GM19099 (cell line): ENCODE data around the gene KIF13A.

Experiments used
- POLR2A ChIP-seq: IDR thresholded peaks from 3 replicates; pipeline ENCODE4 v1.6.1; 2011; ENCODE audit warnings: low read depth; ENCODE audit not compliant: insufficient read length; ENCODE audit errors: extremely low read depth

The KIF13A gene

DNA sequence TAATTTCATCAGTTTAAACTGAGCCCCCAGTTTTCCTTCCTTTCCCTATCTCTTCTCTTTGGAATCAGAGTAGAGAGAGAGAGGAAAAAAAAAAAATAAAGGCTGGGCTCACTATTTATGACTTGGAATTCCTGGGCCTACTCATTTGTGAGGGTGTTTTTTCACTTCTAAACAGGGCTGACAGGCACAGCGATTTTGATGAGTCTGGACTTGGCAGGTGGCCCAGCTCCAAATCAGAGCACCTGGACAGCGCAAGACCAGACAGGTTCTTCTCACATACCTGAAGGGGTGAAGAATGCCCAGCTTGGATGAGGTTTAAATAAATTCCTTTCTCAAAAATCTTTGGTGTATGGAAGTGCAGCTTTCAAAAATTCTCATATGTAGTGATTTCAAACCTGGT lies 122.2 kb downstream of the KIF13A start:
- TF ChIP-seq POLR2A = no peak

DNA sequence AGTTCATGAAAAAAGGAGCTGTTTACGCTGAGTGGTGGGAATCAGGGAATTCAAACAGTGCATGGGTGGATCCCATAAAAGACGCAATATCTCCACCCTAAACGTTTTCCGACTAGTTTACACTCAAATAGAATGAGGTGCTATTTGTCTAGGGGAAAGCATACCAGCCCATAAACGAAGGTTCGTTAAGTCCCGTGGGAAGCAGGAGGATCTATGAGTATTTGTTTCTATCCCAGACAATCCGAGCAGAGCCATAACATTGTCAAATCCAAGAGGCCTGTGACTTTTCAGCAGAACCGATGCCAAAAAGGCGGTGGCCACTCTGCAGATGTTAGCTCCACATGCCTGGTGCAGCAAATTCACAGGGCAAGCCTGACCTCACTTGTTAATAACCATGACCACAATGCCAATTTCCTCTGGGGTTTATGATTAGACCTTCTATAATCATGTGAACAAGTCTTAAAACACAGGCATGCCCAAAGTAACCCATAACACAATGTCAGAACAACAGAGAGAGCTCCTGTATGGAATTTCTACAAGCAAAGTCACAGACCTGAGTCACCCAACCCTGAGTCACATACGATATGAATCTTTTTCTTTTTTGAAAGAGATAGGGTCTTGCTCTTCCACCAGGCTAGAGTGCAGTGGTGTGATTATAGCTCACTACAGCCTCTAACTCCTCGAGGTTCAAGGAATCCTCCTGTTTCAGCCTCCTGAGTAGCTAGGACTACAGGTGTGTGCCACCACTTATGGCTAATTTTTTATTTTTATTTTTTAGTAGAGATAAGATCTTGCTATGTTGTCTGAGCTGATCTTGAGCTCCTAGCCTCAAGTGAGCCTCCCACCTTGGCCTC lies 123.3 kb downstream of the KIF13A start:
- no peak for TF ChIP-seq POLR2A

DNA sequence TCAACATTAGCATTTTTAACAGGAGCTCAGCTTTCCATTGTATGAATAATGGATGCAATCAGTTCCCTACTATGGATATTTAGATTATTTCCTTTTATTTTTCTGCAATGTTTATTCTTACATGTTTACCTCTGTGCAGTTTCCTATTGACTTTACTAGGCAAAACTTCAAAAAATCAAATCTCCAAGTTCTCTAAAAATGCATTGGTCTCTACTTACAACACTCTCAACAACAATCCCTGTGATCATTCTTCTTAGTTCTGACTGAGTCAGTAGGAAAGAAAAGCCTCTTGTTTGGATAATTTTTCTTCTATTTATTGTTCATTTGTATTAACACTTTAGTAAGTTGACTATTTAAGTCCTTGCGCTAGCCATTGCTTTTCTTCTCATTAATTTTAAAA lies 126.1 kb downstream of the KIF13A start:
- TF ChIP-seq POLR2A = no peak

DNA sequence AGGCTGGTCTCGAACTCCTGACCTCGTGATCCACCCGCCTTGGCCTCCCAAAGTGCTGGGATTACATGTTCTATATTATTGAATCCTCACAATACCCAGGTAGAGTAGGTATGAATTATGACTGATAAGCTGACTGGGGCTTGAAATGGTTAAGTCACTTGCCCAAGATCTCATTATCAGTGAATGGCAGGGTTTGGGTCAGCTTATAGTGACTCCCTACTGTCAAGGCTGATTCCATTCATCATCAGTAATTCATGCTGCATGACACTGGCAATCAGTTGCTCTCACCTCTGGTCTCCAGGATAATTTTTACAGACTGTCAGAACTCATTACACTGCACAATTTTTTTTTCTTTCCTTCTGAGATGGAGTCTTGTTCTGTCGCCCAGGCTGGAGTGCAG lies 127.6 kb downstream of the KIF13A start:
- no peak for TF ChIP-seq POLR2A

DNA sequence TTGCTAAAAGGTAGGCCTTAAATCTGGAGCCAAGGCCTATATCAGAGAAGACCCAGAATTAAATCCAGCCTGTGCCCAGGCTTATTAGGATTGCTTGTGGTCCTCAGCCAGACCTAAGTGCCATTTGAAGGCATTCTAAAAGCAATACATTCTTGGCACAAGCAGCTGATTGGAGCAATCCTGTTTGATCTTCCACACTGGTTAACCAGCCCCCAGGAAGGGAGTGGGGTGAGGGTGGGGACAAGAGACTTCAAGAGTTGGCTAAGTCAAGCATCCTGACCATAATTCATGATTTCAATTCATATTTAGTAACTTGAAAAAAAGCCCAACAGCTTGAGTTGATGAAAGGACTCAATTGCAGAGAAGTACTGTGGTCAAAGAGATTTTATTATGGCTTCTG lies 128.9 kb downstream of the KIF13A start:
- no peak for TF ChIP-seq POLR2A

GRCh38 chr6:17856306-17856705 lies 131.1 kb downstream of the KIF13A start:
- TF ChIP-seq POLR2A = no peak

- no peak for TF ChIP-seq POLR2A
Measured at GRCh38 chr6:17855381-17855780, 132.1 kb downstream of the KIF13A start.

DNA sequence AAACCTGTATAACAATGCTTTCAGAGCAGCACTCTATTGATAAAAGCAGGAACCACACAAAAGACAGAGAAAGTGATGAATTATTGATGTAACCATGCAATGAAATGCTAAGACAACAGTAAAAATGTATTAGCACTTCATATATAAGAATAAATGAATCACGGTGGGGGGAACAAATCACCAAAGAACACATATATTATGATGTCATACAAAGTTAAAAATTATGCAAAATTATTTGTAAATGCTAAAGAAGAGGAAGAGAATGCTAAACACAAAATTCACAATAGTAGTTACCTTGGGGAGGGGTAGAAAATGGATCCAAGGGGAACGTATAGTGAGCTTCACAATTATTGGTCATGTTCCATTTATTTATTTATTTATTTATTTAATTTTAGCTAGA lies 133.9 kb downstream of the KIF13A start:
- TF ChIP-seq POLR2A = no peak

- no peak for TF ChIP-seq POLR2A
Measured at GRCh38 chr6:17851720-17852161, 135.7 kb downstream of the KIF13A start.

GRCh38 chr6:17851001-17851719 lies 136.3 kb downstream of the KIF13A start:
- no peak for TF ChIP-seq POLR2A

DNA sequence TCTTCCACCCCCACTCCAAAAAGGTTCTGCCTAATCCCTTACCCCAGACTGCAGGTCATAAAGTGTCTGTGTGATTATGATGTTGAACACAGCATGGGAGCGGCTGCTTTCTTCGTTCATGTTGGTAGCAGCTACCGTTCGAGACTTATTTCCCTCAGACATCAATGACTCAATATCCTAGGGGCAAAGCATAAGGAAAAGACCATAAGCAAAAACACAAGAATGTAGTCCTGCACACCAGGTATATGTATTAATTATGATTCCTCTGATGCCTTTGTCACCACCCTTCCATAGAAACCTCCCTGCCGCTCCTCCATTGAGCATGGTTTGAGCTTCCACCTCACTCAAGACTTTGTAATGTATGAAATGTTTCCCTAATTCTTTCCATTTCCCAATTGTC lies 137.2 kb downstream of the KIF13A start:
- no peak for TF ChIP-seq POLR2A

- TF ChIP-seq POLR2A = no peak
Measured at GRCh38 chr6:17847203-17847760, 140.2 kb downstream of the KIF13A start.

- TF ChIP-seq POLR2A = no peak
Measured at GRCh38 chr6:17846762-17847161, 140.7 kb downstream of the KIF13A start.

DNA sequence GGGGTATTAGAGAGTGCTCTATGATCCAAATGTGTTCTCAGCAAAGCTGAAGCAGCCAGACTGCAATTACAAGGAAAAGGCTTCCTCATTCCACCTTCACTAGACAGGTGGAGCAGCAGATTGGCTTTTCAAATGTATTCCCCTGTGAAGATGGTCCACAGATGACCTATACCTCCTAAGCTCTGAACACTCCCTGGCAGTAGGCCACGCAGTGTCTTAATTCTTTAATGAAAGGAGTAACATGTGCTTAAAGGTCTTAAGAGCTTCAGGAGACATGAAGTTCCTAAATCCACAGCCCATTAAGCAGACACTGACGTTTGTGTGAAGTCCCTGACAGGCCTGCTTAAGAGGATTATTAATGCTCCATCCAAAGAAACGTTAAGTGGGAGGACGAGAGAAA lies 141.8 kb downstream of the KIF13A start:
- TF ChIP-seq POLR2A = no peak

- no peak for TF ChIP-seq POLR2A
Measured at GRCh38 chr6:17842934-17843821, 144.3 kb downstream of the KIF13A start.
